Prostate gland (tissue), 2 donors: ENCODE measurements around the gene CNNM1. TPM values are rescaled to one million over a fixed set of nuclear protein-coding genes. Genes with fewer than 3 reads are reported as not detected.

Source experiments
- DNase-seq: peaks from one replicate; pipeline ENCODE4 v3.0.0-alpha.2; 2019; ENCODE audit warnings: low spot score
- H3K27ac ChIP-seq, 2 donors: fragments of 200-600 bp; sonication (generic); 2 replicates each; pipeline ENCODE4 v1.5.1; 2017 to 2019
- H3K27me3 ChIP-seq: fragments of 200-600 bp; sonication (generic); replicated peaks from 2 replicates; pipeline ENCODE4 v1.5.1; 2019; ENCODE audit not compliant: insufficient read depth
- H3K36me3 ChIP-seq, 2 donors: fragments of 200-600 bp; sonication (generic); 1 replicate in 1 of 2; 2 replicates in 1 of 2; pipeline versions ENCODE4 v1.5.1 to v1.8.1; 2017 to 2019
- H3K4me1 ChIP-seq: fragments of 200-600 bp; sonication (generic); replicated peaks from 2 replicates; pipeline ENCODE4 v1.5.1; 2019
- H3K4me3 ChIP-seq, 2 donors: fragments of 200-600 bp; sonication (generic); 2 replicates each; pipeline ENCODE4 v1.5.1; 2017 to 2019
- H3K9me3 ChIP-seq: fragments of 200-600 bp; sonication (generic); 2 replicates; pipeline ENCODE4 v1.5.1; 2017
- POLR2A ChIP-seq: fragments of 450-650 bp; IDR thresholded peaks from one replicate; pipeline ENCODE4 v1.6.1; 2016; ENCODE audit warnings: antibody characterized with exemption, mild to moderate bottlenecking
- POLR2AphosphoS5 ChIP-seq: sonication (generic); formaldehyde crosslinking; IDR thresholded peaks from one replicate; pipeline ENCODE4 v1.6.1; 2017; ENCODE audit warnings: antibody characterized with exemption
- WGBS: methylation state at CpG from one replicate; pipeline ENCODE4 v1.1.5; 2018; 5-methylcytosine and 5-hydroxymethylcytosine counted together
- intact Hi-C: fragments of 100-400 bp; cut with DNase I; formaldehyde crosslinking; loops from one replicate; pipeline ENCODE4 v1.14.2; 2022
- total RNA-seq, 2 donors: library from RNA; depleted of rRNA; stranded (reverse); fragments of >200 nt; gene quantifications; one replicate each; pipeline ENCODE4 v1.1.0, GENCODE V29; 2016
- TF ChIP-seq, protein P1 (sequence below), 4 experiments: fragments of 200-600 bp in 2 of 4; fragments of 450-650 bp in 2 of 4; sonication (generic) in 2 of 4; IDR thresholded peaks; 1 replicate in 3 of 4; 2 replicates in 1 of 4; pipeline ENCODE4 v1.5.1; 2016 to 2019; ENCODE audit warnings: antibody characterized with exemption in 4 of 4, mild to moderate bottlenecking in 2 of 4, moderate library complexity in 2 of 4

The CNNM1 gene
- total RNA-seq, 2 donors from 2014 or later: 4.2 to 36.1 TPM

DNA sequence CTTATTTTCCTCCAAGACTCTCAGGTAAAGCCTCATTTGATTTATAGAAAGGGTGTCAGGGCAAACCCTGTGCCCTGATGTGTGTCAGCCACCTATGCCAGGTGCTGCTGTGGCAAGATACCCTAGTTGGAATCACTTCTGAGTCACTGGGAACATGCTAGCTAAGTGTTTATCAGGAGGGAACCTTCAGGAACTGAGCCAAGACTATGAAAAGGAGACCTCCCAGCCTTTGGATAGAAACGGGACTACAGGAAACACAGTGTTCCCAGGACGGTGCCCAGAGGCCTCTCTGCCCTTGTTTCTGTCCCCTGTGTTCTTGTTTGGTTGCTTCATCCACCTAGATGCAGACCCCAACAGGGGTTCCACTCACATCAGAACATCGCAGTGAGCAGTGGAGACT, 28.5 kb downstream of the CNNM1 start:
- no peak overlapping the region for H3K27ac ChIP-seq
- no peaks in the 10 kb centered on the region for H3K9me3 ChIP-seq
- no peaks in the 10 kb centered on the region for H3K27me3 ChIP-seq
- H3K4me1 ChIP-seq: no peaks in the 10 kb centered on the region
- 24% methylated on average over 3 of the region's 3 CpGs for WGBS
- no peaks in the 10 kb centered on the region for H3K36me3 ChIP-seq
- no peak for DNase-seq
- no peak for TF ChIP-seq POLR2A
- TF ChIP-seq, protein P1, sequence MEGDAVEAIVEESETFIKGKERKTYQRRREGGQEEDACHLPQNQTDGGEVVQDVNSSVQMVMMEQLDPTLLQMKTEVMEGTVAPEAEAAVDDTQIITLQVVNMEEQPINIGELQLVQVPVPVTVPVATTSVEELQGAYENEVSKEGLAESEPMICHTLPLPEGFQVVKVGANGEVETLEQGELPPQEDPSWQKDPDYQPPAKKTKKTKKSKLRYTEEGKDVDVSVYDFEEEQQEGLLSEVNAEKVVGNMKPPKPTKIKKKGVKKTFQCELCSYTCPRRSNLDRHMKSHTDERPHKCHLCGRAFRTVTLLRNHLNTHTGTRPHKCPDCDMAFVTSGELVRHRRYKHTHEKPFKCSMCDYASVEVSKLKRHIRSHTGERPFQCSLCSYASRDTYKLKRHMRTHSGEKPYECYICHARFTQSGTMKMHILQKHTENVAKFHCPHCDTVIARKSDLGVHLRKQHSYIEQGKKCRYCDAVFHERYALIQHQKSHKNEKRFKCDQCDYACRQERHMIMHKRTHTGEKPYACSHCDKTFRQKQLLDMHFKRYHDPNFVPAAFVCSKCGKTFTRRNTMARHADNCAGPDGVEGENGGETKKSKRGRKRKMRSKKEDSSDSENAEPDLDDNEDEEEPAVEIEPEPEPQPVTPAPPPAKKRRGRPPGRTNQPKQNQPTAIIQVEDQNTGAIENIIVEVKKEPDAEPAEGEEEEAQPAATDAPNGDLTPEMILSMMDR (IDR thresholded peaks at IDR 0.05): no peak
- no peak for TF ChIP-seq POLR2AphosphoS5
- intact Hi-C loops: no loop called here
- H3K4me3 ChIP-seq: no peak overlapping the region

DNA sequence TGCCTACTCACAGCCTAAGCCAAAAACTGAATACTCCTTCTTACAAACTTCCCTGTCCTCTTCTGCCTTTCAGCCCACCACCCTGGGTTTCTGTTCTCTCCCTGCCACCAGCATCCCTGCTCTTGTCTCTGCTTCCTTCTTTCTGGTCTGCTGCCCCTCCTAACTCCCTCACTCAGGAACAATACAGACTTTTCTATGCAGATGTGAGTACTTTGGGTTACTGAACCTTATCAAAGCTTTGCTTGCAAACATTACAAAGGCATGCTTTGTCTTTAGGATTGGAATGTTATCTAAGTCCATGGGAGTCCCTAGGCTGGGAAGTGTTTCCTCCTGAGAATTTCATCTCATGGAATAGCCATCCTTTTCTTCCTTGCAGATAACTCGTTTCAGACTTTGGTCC, 28.9 kb downstream of the CNNM1 start:
- Histone ChIP-seq H3K27me3 (no peaks in the 10 kb centered on the region), H3K4me1 (no peaks in the 10 kb centered on the region)
- WGBS: 76% methylated on average over 1 of the region's 1 CpG

DNA sequence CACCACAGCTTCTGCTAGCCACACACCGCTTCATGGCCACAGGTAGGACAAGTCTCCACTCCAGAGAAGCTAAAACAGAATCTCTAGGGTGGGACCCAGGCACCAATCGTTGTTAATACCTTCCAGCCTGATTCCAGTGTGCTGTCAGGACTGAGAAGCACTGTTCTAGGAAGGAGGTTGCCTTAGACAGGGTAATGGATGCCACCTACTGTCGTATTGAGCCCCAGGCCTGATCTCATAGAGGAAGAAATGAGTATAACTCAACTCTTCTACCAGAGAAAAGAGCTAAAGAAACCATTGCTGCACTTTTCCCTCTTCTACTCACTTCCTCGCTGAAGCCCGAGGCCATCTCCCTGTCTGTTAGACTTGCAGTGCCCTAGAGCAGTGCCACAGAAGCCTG, 31.8 kb downstream of the CNNM1 start:
- no peaks in the 10 kb centered on the region for H3K9me3 ChIP-seq
- H3K4me3 ChIP-seq: no peak overlapping the region
- intact Hi-C loops: no loop called here
- no peak for DNase-seq
- WGBS: 68% methylated on average over 5 of the region's 5 CpGs
- TF ChIP-seq POLR2A: no peak
- no peaks in the 10 kb centered on the region for H3K36me3 ChIP-seq
- no peaks in the 10 kb centered on the region for H3K27me3 ChIP-seq
- H3K27ac ChIP-seq: no peak overlapping the region
- H3K4me1 ChIP-seq: no peaks in the 10 kb centered on the region

More for the DNA sequence above, 28.9 kb downstream of the CNNM1 start:
- H3K4me3 ChIP-seq: no peak overlapping the region
- TF ChIP-seq, protein P1 (IDR thresholded peaks at IDR 0.05): no peak
- TF ChIP-seq POLR2A: no peak
- no peak for TF ChIP-seq POLR2AphosphoS5
- H3K9me3 ChIP-seq: no peaks in the 10 kb centered on the region
- intact Hi-C loops: no loop called here
- H3K27ac ChIP-seq: no peak overlapping the region
- no peak for DNase-seq
- H3K36me3 ChIP-seq: no peaks in the 10 kb centered on the region

DNA sequence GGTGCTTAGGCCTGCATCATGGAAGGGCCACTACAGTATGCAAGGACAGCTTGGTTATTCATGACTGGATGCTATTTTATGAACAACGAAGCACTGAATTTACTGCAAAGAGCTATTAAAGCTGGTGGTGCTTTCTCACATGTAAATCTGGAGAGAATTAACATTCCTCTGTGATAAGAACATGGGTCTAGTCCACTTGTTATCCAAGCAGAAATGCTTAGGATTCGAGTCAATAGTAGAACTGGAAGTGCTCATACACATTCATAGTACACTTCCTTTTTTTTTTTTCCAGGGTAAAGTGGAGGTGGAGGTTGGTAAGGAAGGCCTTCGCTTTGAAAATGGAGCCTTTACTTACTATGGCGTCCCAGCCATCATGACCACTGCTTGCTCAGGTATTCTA, 35.0 kb downstream of the CNNM1 start:
- Histone ChIP-seq H3K9me3 (no peaks in the 10 kb centered on the region), H3K4me1 (no peaks in the 10 kb centered on the region), H3K4me3 (no peak overlapping the region), H3K27me3 (no peaks in the 10 kb centered on the region), H3K36me3 (no peaks in the 10 kb centered on the region), H3K27ac (no peak overlapping the region)
- no peak for DNase-seq
- TF ChIP-seq POLR2AphosphoS5: no peak
- no peak for TF ChIP-seq POLR2A
- TF ChIP-seq, protein P1 (IDR thresholded peaks at IDR 0.05): no peak
- WGBS: 82% methylated on average over 4 of the region's 4 CpGs
- intact Hi-C loops: no loop called here

DNA sequence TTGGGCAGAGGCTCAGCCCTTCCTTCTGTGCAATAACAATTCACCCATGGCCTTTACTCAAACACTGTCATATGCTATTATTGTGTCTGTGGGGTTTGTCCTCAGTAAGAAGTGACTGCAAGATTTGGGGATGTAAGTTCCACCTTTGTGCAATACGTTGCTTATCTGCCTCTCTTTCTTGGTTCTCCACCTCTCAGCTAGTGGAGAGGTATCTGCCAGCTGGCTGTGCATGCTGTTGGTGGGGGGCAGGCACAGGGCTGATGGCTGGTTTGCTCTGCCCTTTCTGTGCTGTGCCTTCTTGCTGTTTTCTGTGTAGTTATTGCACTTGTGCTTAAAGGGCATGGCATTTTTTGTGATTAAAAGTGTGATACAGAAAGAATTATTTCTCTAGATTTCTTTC, 36.2 kb downstream of the CNNM1 start:
- TF ChIP-seq POLR2AphosphoS5: no peak
- no peak for TF ChIP-seq POLR2A
- TF ChIP-seq, protein P1 (IDR thresholded peaks at IDR 0.05): no peak
- no peak for DNase-seq
- no peaks in the 10 kb centered on the region for H3K9me3 ChIP-seq
- H3K36me3 ChIP-seq: no peaks in the 10 kb centered on the region
- no peaks in the 10 kb centered on the region for H3K4me1 ChIP-seq
- H3K27me3 ChIP-seq: no peaks in the 10 kb centered on the region
- H3K27ac ChIP-seq: no peak overlapping the region
- 40% methylated on average over 1 of the region's 1 CpG for WGBS
- H3K4me3 ChIP-seq: no peak overlapping the region
- intact Hi-C loops: no loop called here
